GM18909 (cell line): Measurements from ENCODE around the gene PLB1.
A peak's percentile ranks its signal among the peaks of the same experiment; 100 is the strongest.

ENCODE experiments used
- ATAC-seq: cut with Tn5 transposase; IDR thresholded peaks from one replicate; pipeline ENCODE4 v1.9.1; 2021; ENCODE audit warnings: mild to moderate bottlenecking; ENCODE audit not compliant: unreplicated experiment, poor library complexity

Gene PLB1, protein sequence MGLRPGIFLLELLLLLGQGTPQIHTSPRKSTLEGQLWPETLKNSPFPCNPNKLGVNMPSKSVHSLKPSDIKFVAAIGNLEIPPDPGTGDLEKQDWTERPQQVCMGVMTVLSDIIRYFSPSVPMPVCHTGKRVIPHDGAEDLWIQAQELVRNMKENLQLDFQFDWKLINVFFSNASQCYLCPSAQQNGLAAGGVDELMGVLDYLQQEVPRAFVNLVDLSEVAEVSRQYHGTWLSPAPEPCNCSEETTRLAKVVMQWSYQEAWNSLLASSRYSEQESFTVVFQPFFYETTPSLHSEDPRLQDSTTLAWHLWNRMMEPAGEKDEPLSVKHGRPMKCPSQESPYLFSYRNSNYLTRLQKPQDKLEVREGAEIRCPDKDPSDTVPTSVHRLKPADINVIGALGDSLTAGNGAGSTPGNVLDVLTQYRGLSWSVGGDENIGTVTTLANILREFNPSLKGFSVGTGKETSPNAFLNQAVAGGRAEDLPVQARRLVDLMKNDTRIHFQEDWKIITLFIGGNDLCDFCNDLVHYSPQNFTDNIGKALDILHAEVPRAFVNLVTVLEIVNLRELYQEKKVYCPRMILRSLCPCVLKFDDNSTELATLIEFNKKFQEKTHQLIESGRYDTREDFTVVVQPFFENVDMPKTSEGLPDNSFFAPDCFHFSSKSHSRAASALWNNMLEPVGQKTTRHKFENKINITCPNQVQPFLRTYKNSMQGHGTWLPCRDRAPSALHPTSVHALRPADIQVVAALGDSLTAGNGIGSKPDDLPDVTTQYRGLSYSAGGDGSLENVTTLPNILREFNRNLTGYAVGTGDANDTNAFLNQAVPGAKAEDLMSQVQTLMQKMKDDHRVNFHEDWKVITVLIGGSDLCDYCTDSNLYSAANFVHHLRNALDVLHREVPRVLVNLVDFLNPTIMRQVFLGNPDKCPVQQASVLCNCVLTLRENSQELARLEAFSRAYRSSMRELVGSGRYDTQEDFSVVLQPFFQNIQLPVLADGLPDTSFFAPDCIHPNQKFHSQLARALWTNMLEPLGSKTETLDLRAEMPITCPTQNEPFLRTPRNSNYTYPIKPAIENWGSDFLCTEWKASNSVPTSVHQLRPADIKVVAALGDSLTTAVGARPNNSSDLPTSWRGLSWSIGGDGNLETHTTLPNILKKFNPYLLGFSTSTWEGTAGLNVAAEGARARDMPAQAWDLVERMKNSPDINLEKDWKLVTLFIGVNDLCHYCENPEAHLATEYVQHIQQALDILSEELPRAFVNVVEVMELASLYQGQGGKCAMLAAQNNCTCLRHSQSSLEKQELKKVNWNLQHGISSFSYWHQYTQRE (N-terminal part only)

GRCh38 chr2:28495551-28496250 is at the start of gene PLB1:
PLB1 (plus strand) TSS chr2:28496060; CDS start chr2:28496115, 55 bp downstream.
- no peak for ATAC-seq

DNA sequence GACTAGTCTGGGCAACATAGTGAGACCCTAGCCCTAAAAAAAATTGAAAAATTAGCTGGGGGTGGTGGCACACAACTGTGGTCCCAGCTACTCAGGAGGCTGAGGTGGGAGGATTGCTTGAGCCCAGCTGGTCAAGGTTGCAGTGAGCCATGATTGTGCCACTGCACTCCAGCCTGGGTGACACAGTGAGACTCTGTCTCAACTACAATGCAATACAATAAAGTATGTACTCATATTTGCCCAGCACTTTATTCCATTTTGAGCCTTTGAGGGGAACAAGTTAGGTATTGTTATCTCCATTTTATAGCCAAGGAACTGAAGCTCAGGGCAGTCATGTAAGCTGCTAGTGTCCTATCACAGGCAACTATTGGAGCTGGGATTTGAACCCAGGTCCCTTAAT is 49.3 kb upstream of the PLB1 start:
- ATAC-seq = no peak

- no peak for ATAC-seq
Measured at GRCh38 chr2:28447086-28447485, 48.8 kb upstream of the PLB1 start.

DNA sequence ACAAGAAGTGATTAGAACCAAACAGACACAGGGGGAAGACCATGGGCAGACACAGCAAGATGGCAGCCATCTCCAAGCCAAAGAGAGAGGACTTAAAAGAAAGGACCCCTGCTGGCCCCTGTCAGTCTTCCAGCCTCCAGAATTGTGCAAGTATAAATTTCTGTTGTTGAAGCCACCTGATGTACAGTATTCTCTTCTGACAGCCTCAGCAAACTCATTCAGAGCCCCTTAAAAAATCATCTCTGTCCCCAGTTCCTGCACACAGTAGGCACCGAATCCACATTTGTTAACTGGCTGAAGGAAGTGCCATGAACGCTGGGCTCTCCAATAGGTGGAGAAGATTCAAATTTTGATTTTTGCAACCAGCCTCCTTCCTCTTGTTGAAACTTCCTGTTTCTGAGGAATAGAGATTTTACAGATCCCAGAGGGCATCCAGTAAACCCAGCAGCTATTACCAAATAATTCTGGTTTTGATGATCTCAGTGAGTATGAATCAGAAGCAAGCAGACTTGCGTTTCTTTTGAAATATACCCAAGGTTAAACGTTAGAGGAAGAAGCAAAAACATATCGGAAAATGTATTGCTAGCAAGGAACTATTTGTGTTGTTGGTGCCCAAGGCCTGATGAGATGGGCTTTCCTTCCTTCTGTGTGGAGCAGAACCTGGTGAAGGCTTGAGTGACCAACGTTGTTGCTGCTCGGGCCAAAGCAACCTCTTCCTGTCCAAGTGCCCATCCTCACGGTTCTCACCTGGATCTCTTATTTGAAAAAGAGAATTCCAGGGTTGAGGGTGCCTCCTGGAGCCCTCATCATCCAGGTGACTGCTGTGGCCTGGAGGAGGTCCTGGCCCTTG is 47.7 kb upstream of the PLB1 start:
- ATAC-seq = no peak

DNA sequence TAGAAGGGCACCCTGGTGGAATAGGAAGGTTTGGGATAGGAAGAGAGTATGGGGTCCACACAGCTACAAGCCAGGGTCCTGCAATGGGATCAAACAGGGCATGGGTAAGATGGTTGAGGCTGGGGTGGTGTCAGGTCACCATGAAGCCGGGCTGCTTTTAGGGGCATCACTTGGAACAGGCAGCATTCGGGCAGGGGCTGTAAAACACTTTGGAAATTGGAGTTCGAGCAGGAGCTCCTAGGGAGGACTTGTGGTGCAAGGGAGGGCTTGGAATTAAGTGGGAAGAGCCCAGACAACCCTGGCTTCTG is 47.1 kb upstream of the PLB1 start:
- ATAC-seq = no peak

- ATAC-seq = no peak
Measured at GRCh38 chr2:28449126-28449487, 46.8 kb upstream of the PLB1 start.

DNA sequence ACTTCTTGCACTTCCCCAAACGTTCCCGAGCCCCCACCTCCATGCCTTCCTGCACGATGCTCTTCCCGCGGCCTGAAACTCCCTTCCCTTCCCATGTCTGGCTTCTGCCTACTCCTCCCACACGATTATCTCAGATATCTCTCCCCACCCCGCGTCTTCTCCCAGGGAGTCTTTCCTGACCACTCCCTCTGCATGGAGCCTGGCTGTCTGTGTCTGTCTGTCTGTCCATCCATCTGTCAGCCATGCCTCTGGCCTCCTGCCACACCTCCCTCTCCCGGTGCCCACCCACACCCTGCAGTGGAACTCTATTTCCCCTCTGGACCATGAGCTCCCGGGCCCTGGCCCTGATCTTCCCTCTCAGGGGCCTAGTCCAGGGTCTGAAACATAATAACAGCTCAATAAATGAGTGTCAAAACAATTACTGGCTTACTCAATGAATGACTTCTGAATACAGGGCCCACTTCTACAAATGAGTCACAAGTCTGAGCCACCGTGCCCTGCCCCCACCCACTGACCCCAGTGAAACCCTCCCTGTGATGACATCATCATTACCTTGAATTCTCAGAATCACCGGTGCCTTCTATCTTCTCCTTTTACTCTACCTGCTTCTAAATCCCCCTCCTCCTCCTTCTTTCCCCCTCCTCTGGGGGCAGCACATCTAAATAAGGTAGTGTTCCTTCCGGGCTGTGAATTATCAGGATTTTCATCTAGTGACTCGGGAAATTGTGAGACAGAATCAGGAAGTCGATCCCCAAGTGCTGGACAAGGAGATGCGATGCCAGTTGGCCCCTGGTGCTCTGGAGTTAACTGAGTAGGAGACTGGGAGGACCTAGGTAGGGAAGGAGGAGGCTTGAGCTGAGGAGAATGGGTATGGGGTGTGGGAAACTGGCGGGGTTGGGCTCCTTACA is 46.1 kb upstream of the PLB1 start:
- ATAC-seq = no peak

DNA sequence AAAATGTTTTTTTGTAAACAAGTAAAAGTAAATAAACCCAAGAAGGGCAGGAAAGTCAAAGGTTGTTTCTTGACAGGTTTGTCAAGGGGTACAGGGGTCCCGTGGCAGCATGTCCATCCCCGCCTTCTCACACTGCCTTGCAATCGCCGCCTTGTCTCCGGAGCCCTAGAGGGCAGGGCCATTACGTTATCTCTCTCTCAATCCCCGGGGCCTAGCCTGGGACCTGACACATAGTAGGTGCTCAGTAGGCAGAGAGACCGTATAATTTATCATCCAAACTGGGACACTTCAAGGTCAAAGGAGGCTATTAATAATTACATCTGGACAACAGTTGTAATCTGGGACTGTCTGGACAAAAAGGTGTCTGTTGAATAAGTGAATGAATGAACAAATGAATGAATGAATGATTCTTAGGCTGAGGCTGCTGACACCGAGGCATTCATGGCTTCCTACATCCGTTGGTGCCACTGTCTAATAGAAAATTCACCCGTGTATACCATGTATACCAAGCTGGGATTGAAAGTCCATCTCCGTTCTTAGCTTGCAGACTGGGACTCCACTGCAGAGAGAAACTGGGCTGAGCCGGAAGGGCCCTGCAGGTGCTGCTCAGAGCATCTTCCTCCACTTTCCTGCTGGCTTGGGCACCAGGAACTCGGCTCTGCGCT is 44.8 kb upstream of the PLB1 start:
- ATAC-seq = no peak

DNA sequence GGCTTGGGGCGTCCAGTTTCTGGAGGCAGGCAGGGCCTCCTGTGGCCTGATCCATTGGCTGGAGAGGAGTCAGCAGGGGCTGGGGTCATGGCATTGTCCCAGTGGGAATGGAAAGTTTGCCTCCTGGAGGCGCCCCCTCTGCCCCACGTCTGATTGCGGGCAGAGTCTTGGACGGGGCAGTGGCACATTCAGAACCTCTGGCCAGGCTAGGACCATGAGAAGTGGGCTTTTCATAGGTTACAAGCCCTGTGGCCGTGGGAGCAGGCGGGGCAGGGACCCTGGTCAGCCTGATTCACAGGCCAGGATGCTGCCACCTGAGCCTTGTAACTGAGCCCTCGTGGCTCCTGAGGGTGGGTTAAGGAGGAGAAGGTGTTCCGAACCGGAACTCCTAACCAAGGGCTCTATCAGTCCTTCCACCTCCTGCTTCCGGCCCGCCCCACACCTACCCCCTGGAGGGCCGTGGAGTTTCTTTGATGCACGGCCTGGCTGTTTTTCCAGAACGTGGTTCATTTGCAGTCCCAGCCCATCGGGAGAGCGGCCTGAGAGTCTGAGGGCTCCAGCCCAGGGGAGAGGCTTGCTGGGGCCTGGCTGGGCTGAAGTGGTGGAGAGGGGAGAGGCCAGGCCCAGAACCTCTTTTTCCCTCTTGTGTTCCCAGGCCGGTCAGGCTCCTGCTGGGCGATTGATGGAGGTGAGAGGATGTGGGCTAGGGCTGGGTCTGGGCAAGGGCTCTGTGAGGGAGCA is 43.9 kb upstream of the PLB1 start:
- ATAC-seq = peak; percentile 10

DNA sequence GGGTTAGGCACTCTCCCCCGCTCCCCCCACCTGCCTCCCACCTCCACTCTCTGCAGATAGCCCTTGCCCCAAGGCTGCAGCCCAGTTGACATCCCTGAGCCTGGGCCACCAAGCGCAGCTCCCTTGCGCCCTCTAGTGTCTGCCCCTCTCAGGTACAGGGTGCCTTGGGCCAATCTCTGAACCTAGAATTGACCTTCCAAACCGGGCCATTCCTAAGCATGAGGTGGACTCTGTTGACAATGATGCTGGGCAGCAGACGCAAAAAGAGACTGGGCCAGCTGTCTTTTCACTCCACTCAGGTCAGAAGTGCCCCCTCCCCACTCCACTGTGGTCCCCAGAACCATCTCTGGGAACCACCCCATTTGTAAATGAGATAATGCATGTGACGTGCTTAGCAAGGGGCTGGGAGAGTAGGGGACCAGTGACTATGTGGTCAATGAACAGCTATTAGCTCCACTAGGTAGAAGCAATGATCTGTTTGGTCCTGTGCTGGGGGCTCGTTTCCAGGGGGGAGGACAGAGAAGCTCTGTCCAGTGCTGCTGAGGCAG is 43.3 kb upstream of the PLB1 start:
- ATAC-seq = peak; percentile 58

DNA sequence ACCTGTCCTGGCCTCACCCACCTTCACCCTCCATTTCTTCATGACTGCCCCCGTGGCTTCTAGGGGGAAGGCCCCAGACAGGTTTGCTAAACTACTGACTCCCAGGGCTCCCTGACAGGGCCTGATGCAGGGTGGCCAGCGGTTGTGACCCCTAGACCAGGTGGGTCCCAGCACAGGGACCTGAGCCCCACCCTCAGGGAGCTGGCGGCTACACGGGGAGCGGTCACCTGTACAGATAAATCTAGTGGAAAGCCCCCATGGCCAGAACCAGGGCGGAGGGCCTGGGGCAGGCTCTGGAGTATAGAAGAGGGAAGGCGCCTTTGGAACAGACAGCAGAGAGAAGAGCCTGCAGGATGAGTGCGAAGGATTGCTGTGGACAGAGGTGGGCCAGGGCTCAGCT is 42.5 kb upstream of the PLB1 start:
- no peak for ATAC-seq

DNA sequence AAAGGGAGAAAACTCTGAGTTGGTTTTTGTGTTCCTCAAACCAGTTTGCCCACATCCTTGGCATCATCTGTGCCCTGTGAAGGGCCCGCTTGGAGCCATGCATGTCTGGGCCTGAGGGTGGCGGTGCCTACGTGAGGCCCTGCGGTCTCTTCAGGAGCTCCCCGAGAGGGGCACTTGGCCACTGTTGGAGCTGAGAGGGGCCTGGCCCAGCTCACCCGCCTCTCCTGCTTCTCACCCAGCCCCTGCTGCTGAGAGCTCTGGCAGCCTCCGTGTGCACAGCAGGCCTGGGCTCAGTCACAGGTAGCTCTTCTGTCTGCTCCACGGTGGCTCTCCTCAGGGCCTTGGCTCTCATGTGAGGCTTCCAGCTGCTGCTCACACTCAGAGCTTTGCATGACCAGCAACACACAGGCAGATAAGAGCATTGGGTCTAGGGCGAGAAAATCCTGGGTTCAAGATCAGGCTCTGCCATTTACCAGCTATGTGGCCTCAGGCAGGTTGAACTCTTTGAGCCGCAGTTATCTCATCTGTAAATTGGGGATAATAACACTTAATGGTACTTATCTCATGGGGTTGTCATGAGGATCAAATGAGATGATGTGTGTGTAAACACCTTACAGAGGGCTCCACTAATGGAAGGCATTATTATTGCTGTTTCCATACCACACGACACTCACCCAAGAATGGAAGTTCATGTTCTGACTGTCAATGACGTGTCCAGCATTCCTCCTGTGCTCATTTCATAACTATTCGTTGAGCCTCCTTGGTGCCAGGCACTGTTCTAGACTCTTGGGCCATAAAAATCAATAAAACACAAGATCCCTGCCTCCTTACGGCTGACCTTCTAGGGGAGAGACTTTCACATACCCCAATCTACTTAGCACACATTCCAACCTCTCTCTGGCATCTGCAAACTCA is 41.6 kb upstream of the PLB1 start:
- no peak for ATAC-seq

GRCh38 chr2:28457237-28457636 is 38.6 kb upstream of the PLB1 start:
- ATAC-seq = no peak

DNA sequence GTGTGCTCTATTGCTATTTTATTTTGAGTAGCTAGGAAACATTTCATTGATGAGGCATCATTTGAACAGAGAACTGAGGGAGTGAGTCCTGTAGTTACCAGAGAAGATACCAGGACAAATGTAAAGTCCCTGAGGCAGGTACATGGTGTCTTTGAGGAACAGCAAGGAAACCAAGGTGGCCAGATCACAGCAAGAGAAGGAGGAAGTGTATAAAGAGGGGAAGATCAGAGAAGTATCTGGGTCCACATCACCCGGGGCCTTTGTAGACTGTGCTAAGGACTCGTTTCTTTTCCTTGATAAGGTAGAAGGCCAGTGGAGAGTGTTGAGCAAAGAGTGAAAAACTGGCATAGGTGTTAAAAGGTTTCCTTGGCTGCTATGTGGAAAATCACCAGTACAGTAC is 34.8 kb upstream of the PLB1 start:
- ATAC-seq = no peak

GRCh38 chr2:28462122-28462521 is 33.7 kb upstream of the PLB1 start:
- no peak for ATAC-seq
